ENCODE measurements around the gene PROK1. TPM values are rescaled to one million over a fixed set of nuclear protein-coding genes. Genes with fewer than 3 reads are reported as not detected.

The PROK1 gene
- total and polyA plus RNA-seq, 10 of the 15 experiments (the other 5 are each of a cell fraction or from before 2014, with no cell fraction given), result not detected

- TF ChIP-seq MYC (IDR thresholded peaks at IDR 0.05; ENCODE audit: insufficient read depth, insufficient read length, insufficient replicate concordance, low read length, severe bottlenecking) (no peak), NR2F1 (conservative IDR thresholded peaks at IDR 0.05) (no peak), CHD4 (IDR thresholded peaks at IDR 0.05) (no peak)
These were observed 20.0 kb upstream of the PROK1 start (continued) for GRCh38 chr1:110430901-110431300.

DNA sequence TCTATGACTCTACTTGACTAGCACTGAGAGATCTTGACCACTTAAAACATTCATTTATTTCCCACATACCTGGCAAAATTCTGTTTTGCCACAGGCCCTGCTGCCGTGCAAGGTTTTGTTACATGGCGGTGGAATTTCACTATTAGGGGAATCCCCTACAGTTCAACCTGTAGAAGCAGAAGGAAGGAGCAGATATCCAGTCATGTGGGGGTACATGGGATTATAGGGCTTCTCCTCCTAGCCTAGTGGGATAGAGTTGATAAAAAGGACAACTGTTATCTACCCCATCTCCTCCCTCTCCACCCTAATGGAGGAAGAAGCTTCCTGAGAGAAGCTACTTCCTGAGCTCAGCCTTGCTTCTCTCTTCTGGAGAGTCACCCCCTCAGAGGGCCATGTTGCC lies 17.7 kb upstream of the PROK1 start:
- ATAC-seq, result no peak
- Histone ChIP-seq H3K36me3 (ENCODE audit: control insufficient read depth in 2 of 2, insufficient read depth in 2 of 2, low read length in 1 of 2) (no peaks in the 10 kb centered on the region), H3K4me3 (no peak overlapping the region), H3K27ac (ENCODE audit: control insufficient read depth, insufficient read depth) (no peak overlapping the region), H3K4me2 (ENCODE audit: control insufficient read depth, insufficient read depth) (no peak overlapping the region), H4K20me1 (ENCODE audit: control insufficient read depth, insufficient read depth) (no peaks in the 10 kb centered on the region), H3K27me3 (replicated peaks in 1 of 2; ENCODE audit: control insufficient read depth in 2 of 2, insufficient read depth in 2 of 2, low read length in 1 of 2) (peaks cover 3% of the 10 kb centered on the region in 2 experiments; a peak in 3 of 4 replicates), H3K9me3 (replicated peaks; ENCODE audit: control insufficient read depth, insufficient read depth, low read length) (no peaks in the 10 kb centered on the region), H3K9ac (ENCODE audit: control insufficient read depth, insufficient read depth, low read length) (no peak overlapping the region), H3K79me2 (ENCODE audit: control insufficient read depth, insufficient read depth, low read length) (no peaks in the 10 kb centered on the region), H2AFZ (ENCODE audit: control insufficient read depth, low read depth, low read length) (no peak overlapping the region), H3K4me1 (ENCODE audit: control insufficient read depth, insufficient read depth, low read length) (no peaks in the 10 kb centered on the region)
- ChIA-PET CTCF (interaction anchor here (1.1 kb wide), 1 partner anchor 20 kb away, joined by 4 read pairs; no protein-coding TSS in a partner anchor), RAD21 (ENCODE audit: unreplicated experiment) (no interaction called here), SMC1A (ENCODE audit: uncharacterized antibody, unreplicated experiment) (no interaction called here), POLR2A (no interaction called here)
- no TSS peak for BruUV-seq (replicated peaks)
- intact Hi-C loops (cut with micrococcal nuclease; ENCODE audit: unreplicated experiment) (no loop called here), in situ Hi-C loops (cut with MboI) (no loop called here)
- no peak for DNase-seq (ENCODE audit: low read depth, low spot score)
- TF ChIP-seq MXI1 (IDR thresholded peaks at IDR 0.05; ENCODE audit: low read depth, low read length) (no peak), STAT3 (IDR thresholded peaks at IDR 0.05; ENCODE audit: low read depth, low read length) (no peak), EZH2 (IDR thresholded peaks at IDR 0.05; ENCODE audit: borderline replicate concordance, control insufficient read depth, low read depth, low read length) (no peak), NFXL1 (IDR thresholded peaks at IDR 0.05; ENCODE audit: borderline replicate concordance) (no peak), KAT2A (conservative IDR thresholded peaks at IDR 0.05; ENCODE audit: control insufficient read depth, low read depth, low read length) (no peak)
- 100% methylated on average over 2 of the region's 2 CpGs for WGBS (ENCODE audit: insufficient coverage, insufficient replicate concordance, low lambda C conversion rate, missing lambda C conversion rate)
- no peak for FAIRE-seq
